A673 (cell line): ENCODE data around the gene DNAL4. TPM values are rescaled to one million over a fixed set of nuclear protein-coding genes. Genes with fewer than 3 reads are reported as not detected.

Source experiments
- BruUV-seq: library from RNA; stranded (reverse); fragments of 400-500 nt; replicated peaks from 2 replicates; lab custom pipeline; 2021; lab: Mats Ljungman, UMichigan
- CTCF ChIA-PET: fragments of 300-600 bp; sonication (Branson Sonifier 250); formaldehyde crosslinking; loops from one replicate; lab custom pipeline; 2022; ENCODE audit warnings: antibody characterized with exemption; lab: Charles Lee
- POLR2A ChIA-PET: fragments of 300-600 bp; sonication (Branson Sonifier 250); formaldehyde crosslinking; loops from one replicate; lab custom pipeline; 2022; ENCODE audit warnings: antibody characterized with exemption; ENCODE audit not compliant: low non-redundant PET; lab: Charles Lee
- DNase-seq: peaks from one replicate; pipeline ENCODE4 v3.0.0-alpha.2; 2015; ENCODE audit warnings: low spot score
- H3K27ac ChIP-seq: fragments of 200-600 bp; sonication (generic); 2 replicates; pipeline ENCODE4 v1.5.1; 2016; ENCODE audit warnings: mixed run types, low read depth, mild to moderate bottlenecking, mixed read lengths, antibody characterized with exemption, low read length; ENCODE audit not compliant: poor library complexity, severe bottlenecking
- H3K27me3 ChIP-seq: fragments of 200-600 bp; sonication (generic); replicated peaks from 2 replicates; pipeline ENCODE4 v1.6.1; 2017; ENCODE audit warnings: mixed run types, low read depth, mild to moderate bottlenecking, mixed read lengths, antibody characterized with exemption, low read length; ENCODE audit not compliant: insufficient read depth, poor library complexity
- H3K36me3 ChIP-seq: fragments of 200-600 bp; sonication (generic); 2 replicates; pipeline ENCODE4 v1.6.1; 2016; ENCODE audit warnings: mixed run types, mild to moderate bottlenecking, mixed read lengths, antibody characterized with exemption, low read length; ENCODE audit not compliant: insufficient read depth, poor library complexity, severe bottlenecking
- H3K4me1 ChIP-seq: fragments of 200-600 bp; sonication (generic); 2 replicates; pipeline ENCODE4 v1.6.1; 2017; ENCODE audit warnings: mixed run types, mild to moderate bottlenecking, mixed read lengths, antibody characterized with exemption, low read length; ENCODE audit not compliant: insufficient read depth, poor library complexity, severe bottlenecking
- H3K4me3 ChIP-seq: fragments of 200-600 bp; sonication (generic); 2 replicates; pipeline ENCODE4 v1.5.1; 2016; ENCODE audit warnings: low read depth, mixed run types, mild to moderate bottlenecking, mixed read lengths, low read length; ENCODE audit not compliant: poor library complexity, severe bottlenecking
- H3K9me3 ChIP-seq: fragments of 200-600 bp; sonication (generic); 2 replicates; pipeline ENCODE4 v1.6.1; 2016; ENCODE audit warnings: mixed run types, low read depth, mild to moderate bottlenecking, mixed read lengths, antibody characterized with exemption, low read length; ENCODE audit not compliant: poor library complexity, severe bottlenecking
- EZH2 ChIP-seq: fragments of 200-600 bp; sonication (generic); IDR thresholded peaks from 2 replicates; pipeline ENCODE4 v1.6.1; 2017; ENCODE audit warnings: borderline replicate concordance, low read depth, mild to moderate bottlenecking, mixed read lengths, antibody characterized with exemption, low read length; ENCODE audit not compliant: poor library complexity, severe bottlenecking
- intact Hi-C: fragments of 100-400 bp; cut with micrococcal nuclease; formaldehyde crosslinking; loops from one replicate; pipeline ENCODE4 v1.10.0; 2022; ENCODE audit not compliant: unreplicated experiment
- total RNA-seq: library from RNA; stranded (reverse); gene quantifications from 2 replicates; pipeline ENCODE4 v1.2.3, GENCODE V29; 2021
- TF ChIP-seq, protein P1 (sequence below): fragments of 300-800, 200-600 bp; sonication (generic); conservative IDR thresholded peaks from 2 replicates; pipeline ENCODE4 v1.5.1; 2017; ENCODE audit warnings: low read depth, mild to moderate bottlenecking, antibody characterized with exemption, low read length, moderate library complexity, mixed read lengths

DNAL4 gene
- total RNA-seq, 1 experiment from 2014 or later, result 59.1 TPM

DNA sequence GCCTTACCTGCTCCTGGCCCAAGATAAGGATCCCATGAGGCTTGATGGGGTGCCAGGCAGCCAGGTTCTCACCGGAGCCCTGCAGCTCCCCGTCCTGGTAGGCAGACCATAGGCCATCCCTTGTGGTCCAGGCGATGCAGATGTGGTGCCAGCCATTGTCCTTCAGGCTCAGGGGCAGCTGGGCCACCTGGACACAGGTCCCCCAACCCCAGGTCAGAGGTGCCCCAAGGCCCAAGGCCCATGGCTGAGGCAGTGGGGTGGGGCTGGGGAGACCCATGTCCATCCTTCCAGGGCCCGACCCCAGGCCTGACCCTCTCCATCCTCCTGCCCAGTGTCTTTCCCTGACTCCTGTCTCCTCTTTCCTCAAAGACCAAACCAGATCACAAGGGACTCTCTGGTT is 29.1 kb upstream of the DNAL4 start:
- no peaks in the 10 kb centered on the region for H3K27me3 ChIP-seq
- no peaks in the 10 kb centered on the region for H3K9me3 ChIP-seq
- peaks cover 45% of the 10 kb centered on the region for H3K36me3 ChIP-seq
- H3K4me3 ChIP-seq, result no peak overlapping the region
- POLR2A ChIA-PET, result no interaction called here
- CTCF ChIA-PET, result interaction anchor here (0.9 kb wide), 1 partner anchor 54 kb away, joined by 9 read pairs; no protein-coding TSS in a partner anchor
- no peaks in the 10 kb centered on the region for H3K4me1 ChIP-seq
- intact Hi-C loops, result no loop called here
- BruUV-seq, result no TSS peak
- no peak overlapping the region for H3K27ac ChIP-seq
- no peak for DNase-seq
- TF ChIP-seq, protein P1, sequence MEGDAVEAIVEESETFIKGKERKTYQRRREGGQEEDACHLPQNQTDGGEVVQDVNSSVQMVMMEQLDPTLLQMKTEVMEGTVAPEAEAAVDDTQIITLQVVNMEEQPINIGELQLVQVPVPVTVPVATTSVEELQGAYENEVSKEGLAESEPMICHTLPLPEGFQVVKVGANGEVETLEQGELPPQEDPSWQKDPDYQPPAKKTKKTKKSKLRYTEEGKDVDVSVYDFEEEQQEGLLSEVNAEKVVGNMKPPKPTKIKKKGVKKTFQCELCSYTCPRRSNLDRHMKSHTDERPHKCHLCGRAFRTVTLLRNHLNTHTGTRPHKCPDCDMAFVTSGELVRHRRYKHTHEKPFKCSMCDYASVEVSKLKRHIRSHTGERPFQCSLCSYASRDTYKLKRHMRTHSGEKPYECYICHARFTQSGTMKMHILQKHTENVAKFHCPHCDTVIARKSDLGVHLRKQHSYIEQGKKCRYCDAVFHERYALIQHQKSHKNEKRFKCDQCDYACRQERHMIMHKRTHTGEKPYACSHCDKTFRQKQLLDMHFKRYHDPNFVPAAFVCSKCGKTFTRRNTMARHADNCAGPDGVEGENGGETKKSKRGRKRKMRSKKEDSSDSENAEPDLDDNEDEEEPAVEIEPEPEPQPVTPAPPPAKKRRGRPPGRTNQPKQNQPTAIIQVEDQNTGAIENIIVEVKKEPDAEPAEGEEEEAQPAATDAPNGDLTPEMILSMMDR, result no peak
- TF ChIP-seq EZH2, result no peak

DNA sequence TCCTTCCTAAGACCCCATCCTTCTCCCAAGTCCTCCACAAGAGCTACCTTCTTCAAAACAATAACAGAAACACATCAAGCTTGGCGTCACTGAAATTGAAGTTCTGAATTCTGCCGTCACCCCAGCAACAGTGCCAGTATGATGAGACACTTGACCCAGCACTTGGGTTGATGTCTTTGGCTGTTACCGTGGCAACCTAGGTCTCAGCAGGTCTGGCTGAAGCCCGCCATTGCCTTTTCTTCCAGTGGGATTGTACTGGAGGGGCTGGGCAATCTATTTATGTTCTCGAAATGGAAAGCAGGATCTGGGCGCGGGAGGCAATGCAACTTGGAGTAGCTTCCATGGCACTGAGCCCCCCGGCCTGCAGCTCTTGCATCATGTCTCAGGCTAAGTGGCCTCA is 26.1 kb upstream of the DNAL4 start:
- ChIA-PET CTCF (interaction anchor here (1.5 kb wide), 1 partner anchor 51 kb away, joined by 7 read pairs; no protein-coding TSS in a partner anchor), POLR2A (no interaction called here)
- no peak overlapping the region for H3K4me3 ChIP-seq
- TF ChIP-seq, protein P1, result no peak
- no peak for TF ChIP-seq EZH2
- no peak overlapping the region for H3K27ac ChIP-seq
- no peaks in the 10 kb centered on the region for H3K27me3 ChIP-seq
- H3K36me3 ChIP-seq, result peaks cover 25% of the 10 kb centered on the region
- intact Hi-C loops, result no loop called here
- H3K9me3 ChIP-seq, result no peaks in the 10 kb centered on the region
- DNase-seq, result no peak
- no peaks in the 10 kb centered on the region for H3K4me1 ChIP-seq
- no TSS peak for BruUV-seq

DNA sequence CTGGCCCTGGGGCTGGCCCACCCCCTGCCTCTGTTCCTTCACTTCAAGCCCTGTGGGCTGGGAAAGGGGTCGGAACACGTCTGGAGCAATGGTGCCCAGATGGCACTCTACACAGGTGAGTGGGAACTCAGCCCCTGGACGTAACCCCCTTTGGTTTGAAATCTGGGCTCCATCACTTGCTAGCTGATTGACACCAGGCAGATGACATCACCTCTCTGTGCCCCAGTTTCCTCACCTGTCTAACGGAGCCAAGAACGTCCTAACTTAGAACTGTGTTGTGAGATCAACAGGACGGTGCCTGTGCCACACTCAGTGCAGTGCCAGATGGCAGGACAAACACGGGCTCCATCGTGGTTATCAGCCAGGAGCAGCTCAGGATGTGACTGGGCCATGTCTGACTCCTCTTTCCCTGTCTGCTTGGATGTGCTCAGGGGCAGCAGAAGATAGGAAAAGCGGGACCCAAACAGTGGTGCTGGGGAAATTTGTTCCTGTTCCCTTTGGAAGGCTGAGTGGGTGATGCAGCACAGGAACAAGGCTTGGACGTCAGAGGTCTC is 25.5 kb upstream of the DNAL4 start:
- Histone ChIP-seq H3K4me1 (no peaks in the 10 kb centered on the region), H3K9me3 (no peaks in the 10 kb centered on the region), H3K36me3 (peaks cover 24% of the 10 kb centered on the region), H3K4me3 (no peak overlapping the region), H3K27me3 (no peaks in the 10 kb centered on the region), H3K27ac (no peak overlapping the region)
- DNase-seq, result no peak
- TF ChIP-seq EZH2, result no peak
- TF ChIP-seq, protein P1, result no peak
- BruUV-seq, result TSS peak; percentile 22
- intact Hi-C loops, result no loop called here
- POLR2A ChIA-PET, result interaction anchor here (0.6 kb wide), 1 partner anchor 1064 kb away, joined by 4 read pairs; no protein-coding TSS in a partner anchor
- CTCF ChIA-PET, result no interaction called here
